ENCODE measurements around the gene NUF2.

GRCh38 chr1:163331116-163331515, 9.4 kb downstream of the NUF2 start:
- TF ChIP-seq CTCF (IDR thresholded peaks at IDR 0.05; ENCODE audit: insufficient read depth, low read length, poor library complexity, severe bottlenecking) (no peak), EZH2phosphoT487 (conservative IDR thresholded peaks at IDR 0.05; ENCODE audit: low read length) (no peak)
